HG03175 (cell line): ENCODE measurements around the gene TANGO2.

Source experiments
- ATAC-seq: cut with Tn5 transposase; IDR thresholded peaks from one replicate; pipeline ENCODE4 v1.9.1; 2021; ENCODE audit warnings: mild to moderate bottlenecking, moderate library complexity; ENCODE audit not compliant: unreplicated experiment

Gene TANGO2

DNA sequence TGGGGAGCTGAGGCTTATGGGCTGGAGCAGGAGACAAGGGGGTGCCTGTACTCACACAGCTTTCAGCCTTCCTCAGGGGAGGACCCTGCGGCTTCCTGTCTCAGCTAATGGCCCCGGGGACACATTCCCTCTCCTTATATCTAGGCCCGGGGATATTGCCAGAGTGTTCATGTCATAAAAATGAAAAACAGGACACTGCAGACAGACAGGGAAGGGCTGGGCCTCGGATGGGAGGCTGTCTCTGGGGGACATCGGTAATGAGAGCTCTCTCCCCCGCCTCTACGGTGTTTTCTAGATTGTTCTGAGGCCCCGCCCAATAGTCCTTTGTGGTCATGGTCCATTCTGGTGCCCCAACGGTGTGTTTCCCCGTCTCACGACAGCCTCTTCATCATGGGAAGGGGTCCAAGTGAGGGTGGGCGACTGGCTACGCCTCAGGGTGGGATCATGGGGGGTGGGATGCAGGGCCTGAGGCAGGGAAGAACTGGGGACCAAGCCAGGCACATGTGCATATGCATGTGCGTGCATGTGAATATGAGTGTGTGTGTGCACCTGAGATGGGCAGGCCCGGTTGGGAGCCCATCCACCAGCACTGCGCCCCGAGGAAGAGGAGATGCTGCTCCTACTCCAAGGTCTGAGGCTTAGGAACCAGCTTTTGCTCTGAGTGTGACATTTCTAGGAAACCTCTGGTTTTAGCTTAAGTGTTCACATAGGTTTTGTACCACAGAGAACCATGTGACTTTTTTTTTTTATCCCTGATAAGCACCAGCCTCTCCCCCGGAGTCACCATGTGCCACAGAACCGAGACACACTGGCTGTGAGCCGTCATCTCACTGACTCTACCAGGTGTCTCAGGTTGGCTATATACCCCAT lies 9.6 kb upstream of the TANGO2 start:
- no peak for ATAC-seq

DNA sequence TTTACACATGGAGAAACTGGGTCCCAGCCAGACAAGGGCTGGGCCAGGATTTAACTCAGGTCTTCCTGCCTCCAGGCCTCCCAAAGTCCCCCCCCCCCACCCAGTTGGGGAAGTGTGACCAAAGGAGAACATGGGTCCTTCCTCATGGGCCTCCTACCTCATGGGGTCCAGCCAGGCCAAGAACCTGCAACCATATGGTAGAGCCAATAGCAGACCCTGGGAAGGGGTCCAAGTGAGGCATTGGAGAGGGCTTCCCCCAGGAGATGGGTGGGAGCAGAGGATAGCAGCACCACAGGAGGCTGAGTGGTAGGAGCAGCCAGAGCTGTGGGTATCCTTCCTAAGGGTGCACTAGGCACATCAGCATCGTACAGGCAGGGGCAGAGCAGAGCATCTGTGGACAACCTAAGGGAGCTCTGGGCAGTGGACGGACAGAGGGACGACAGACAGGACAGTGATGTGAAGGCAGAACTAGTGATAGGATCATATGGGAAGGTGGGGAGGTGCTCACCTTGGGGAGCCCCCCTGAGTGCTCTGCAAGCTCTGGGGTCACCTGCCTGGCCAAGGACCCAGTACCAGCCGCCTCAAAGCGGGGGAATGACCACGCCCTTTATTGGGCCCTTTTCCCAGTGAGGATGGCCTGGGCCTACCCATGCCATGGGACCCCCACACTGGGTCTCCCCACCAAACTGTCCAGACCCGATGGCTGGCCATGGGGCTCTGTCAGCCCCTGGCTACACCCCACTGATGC lies 8.7 kb upstream of the TANGO2 start:
- no peak for ATAC-seq

DNA sequence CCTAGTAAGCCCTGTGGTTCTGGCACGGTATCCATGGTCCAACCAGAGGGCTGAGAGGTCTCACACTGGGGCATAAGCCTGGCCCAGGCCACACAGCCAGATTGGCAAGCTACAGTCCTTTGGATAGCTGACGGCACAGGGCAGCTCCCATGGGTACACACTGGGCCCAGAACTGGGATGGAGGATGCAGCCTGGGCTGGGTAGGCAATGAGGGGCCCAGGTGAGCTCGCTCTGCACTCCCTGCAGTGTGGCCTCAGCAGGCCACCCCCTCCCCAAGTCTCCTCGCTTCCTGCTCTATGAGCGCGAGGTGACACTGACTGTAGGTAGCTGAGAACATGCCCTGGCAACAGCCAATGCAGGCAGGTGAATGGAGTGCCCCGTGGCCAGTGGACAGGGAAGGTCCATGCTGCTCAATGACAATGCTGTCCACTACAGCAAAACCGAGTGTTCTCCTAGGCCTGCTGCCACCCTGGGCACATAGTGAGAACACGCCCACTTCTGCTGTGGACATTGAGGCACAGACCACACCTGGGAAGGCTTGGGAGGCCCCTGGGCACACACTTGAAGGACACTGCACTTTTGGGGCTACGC lies 8.1 kb upstream of the TANGO2 start:
- no peak for ATAC-seq

DNA sequence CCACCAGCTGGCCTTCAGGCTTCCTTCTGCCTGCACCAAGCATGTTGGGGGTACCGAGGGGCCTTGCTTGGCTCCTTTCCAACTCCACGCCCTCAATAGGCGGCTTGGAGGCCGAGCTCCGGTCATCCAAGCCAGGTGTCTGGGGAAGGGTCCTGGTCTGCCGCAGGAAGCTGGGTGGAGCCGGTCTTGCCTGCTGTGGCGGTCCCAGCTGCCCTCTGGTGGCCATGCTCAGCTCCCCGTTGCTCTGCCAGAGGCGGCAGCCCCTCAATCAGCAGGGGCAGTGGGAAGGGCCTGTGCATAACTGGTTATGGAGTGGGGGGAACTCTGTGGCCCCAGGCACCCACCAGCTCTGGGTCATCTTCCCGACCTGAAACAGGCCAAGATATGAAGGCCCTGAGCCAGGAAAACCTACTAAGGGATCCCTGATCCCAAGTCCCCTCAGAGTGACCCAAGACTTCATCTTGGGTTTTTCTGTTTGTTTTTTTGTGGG lies 7.5 kb upstream of the TANGO2 start:
- ATAC-seq, result no peak

DNA sequence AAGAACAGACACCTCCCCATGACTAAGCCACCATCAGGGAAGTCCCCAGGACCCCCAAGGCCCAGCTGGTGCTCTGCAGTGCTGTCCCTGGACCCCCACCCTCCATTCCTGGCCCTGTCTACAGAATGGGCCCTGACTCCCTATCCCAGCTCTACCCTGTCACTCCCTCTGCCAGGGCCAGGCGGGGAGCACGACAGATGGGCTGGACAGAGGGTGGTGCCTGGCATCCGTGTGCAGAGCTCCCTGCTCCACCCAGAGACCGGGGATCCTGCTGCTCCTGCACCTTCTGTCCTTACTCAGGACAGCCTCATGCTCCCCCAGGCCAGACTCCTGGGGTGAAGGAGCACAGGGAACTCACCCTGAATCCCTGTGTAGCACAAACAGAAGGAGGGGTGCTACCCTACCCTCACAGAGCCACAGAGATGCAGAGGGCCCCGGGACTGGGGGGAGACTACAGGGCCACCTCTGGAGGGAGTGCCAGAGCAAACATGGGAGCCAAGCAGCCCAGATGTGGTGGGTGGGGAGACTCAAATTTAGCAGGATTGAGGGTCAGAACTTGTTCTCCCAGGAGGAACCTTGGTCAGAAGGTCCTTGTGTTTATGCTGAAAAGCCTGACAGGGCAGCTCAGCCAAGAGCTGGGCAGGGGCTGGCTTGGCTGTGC lies 6.3 kb upstream of the TANGO2 start:
- ATAC-seq, result no peak

DNA sequence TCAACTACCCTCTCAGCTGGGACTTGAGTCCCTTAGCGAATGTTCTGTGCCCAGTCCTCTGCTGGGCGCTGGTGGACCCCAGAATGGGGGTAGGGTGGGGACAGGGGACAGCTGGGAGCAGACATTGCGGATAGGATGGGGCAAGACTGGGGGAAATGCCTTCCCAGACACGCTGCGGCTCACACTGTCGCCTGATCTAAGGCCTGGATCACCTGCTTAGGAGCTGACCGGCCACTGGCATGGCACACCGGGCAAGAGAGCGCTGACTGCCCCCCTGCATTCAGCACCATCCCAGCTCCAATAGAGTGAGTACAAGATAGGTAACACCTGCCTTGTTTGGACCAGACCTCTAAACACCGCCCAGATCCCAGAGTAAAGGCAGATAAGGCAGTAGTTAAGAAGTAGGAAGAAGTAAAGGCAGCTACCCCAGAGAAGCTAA lies 5.7 kb upstream of the TANGO2 start:
- ATAC-seq, result no peak

DNA sequence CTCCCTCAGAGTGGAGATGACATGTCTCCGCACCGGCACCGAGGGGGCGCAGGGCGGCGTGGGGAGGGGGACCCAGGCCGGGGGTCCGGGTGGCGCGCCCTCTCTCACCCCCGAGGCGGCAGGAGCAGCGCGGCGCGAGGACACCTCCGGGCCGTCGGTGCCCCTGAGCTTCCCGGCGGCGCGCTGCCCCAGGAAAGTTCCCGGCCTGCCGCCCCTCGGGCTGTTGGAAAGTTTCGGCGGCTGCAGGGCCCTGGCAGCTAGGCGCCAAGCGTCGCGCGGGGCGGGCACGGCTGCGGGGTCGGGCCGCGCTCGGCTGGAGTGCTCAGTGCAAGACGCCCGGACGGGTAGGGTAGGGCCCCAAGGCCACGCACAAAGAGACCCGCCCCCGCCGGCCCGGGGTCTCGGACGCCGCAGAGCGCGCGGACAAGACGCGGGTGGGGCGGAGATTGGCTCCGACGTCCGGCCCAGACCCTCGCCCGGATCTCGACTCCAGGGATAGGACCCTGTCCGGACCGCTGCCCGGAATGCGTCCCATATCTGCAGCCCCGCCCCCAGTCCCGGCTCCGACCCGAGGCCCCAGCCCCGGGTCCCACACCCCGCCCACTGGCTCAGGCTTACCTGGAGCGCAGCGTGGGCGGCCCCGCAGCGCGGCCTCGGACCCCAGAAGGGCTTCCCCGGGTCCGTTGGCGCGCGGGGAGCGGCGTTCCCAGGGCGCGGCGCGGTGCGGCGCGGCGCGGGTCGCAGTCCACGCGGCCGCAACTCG lies 4.8 kb upstream of the TANGO2 start:
- no peak for ATAC-seq

DNA sequence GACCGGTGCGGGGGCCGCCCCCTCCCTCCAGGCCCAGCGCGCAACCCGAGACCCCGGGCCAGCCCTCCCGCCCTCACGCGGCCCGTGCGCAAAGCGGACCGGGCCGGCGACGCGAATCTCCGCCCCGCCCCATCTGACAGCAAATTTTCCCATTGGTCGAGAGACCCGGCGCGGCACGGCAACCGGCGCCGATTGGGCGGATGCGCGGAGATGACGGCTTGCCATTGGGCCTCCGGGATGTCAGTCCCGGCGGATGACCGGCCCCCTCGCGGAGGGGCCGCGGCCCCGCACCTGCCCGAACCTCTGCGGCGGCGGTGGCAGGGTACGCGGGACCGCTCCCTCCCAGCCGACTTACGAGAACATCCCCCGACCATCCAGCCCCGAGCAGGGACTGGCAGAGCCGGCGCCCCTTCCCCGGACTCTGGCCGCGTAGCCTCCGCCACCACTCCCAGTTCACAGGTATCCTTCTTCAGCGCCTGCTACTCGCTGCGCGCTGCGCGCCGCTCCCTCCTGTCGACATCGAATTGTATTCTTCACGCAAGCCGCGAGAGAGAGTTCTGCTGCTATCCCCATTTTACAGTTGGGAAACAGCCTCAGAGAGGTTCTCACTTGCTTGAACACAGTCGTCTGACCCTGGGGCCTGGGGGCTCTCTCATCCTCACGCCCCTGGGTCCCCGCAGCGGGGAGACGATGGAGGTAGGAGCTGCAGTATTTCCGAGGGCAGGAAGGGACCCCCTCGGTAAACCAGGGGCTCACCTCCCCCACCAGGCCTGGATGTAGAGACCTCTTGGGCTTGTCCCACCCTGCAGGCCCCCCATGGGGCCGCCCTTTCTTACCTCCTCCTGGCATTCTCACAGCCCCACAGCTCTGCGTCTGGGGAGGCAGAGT lies 3.9 kb upstream of the TANGO2 start, which contains the start of gene ARVCF:
Gene ARVCF (minus strand): TSS at position 90 of the 888 bp plus-strand sequence. CDS start 26,029 bp downstream, outside the sequence.
- peak; percentile 59 for ATAC-seq

DNA sequence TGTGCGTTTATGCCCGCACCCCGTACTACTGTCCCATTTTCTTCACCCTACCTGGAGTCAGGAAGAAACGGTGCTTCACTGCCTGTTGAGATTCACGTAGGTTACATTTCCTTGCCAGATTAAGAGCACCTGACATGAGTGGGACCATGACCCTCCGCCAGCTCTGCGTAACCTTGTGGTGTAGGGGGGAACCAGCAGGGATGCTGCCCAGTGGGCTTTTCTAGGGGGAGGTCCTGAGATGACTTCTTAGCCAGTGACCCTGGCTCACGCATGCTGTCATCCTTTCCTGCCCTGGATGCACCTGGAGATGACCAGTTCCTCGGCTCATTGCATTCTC lies 3.3 kb upstream of the TANGO2 start:
- no peak for ATAC-seq

DNA sequence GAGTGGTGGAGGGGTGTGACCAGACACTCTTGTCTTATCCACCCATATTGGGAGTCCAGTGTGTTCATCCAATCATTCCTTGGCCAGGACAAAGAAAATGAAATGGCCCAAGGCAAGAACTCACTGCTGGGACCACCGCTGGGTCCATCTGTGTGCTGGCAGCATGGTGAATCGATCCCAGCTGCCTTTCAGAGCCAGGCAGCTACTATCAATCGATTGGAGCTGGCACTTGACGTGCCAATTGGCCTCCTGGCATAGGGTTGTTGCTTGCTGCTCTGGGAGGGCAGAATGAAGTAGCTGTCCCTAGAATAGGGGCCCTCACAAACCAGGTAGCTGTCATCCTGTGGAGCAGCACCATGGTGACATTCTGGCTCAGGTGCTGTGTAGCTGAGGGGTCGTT lies 2.9 kb upstream of the TANGO2 start:
- no peak for ATAC-seq

DNA sequence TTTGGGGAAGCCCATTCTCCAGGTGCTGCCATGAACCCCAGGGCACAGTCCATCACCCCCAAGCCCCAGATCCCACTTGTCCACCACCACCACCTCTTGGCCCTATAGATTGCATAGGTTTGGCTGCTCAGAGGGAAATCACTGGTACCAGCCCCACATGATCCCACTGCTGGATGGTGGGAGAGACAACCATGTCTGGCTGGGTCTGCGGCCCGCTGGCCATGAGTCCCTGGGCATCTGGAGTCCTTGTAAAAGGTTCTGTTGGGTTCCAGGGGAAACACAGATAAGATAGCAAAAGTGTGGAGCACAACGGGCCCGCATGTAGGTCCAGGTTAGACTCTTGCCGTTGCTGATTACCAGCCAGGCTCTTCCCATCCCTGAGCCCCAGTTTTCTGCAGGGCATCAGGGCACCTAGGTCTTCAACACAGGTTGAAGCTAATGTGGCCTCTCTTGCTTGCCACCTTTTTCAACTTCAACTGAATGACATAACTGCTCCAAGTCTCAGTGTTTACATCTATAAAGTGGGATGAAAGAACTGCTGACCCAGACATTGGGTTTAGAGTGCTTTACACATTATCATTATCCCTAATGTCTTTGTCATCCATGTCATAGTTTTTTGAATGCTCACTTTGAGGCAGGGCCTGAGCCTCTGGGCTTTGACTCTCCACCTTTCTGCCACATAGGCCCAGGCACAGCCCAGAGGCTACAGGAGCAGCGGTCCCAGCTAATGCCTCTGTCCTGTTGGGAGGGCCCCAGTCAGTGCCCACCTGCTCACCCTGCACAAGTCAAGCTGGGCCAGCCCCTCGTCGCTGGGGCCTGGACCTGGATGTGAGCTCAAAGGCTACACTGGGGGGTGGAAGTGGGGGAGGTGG lies 1.0 kb upstream of the TANGO2 start:
- no peak for ATAC-seq

DNA sequence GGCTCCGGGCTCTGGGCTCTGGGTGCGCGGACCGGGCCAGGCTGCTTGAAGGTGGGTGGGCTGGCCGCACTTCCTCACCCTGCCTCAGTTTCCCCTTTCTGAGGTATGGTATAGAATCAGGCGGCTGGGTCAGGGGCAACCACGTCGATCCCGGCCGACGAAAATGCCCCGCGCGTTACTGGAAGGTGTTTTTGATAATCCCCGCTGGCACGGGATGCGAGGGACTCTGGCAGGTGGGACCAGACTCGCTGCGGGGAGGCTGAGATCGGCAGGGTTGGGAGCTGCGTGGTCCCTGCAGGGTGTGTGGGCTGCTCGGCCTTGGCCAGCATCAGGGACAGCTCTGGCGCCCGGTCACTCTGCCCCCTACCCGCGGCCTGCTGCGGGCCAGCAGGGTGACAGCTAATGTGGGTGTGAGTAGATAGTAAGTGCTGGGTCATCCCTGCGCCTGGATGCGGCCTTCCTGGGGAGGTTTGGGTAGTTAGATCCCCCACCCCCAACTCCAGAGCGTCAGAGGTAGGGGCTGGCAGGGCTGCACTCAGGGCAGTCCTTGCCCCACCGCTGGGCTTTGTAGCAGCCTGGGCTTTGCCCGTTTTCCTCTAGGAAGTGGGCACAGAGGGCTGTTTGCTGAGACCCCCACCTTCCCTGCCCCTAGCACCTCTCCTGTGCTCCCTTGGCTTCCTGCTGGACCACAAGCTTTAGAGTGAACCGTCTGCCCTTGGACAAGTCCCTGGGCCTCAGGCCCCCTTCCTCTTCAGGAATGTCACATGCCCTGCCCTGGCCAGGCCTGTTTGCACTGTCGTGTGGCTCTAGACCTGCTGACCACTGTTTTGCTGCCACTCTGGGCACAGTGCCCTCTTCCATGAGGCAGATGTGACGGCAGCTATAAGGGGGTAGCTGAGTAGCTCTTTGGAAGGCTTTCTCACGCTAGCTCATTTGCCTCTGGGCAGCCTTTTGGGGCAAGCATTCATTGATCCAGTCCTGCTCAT lies 579 bp downstream of the TANGO2 start:
- peak; percentile 4 for ATAC-seq

DNA sequence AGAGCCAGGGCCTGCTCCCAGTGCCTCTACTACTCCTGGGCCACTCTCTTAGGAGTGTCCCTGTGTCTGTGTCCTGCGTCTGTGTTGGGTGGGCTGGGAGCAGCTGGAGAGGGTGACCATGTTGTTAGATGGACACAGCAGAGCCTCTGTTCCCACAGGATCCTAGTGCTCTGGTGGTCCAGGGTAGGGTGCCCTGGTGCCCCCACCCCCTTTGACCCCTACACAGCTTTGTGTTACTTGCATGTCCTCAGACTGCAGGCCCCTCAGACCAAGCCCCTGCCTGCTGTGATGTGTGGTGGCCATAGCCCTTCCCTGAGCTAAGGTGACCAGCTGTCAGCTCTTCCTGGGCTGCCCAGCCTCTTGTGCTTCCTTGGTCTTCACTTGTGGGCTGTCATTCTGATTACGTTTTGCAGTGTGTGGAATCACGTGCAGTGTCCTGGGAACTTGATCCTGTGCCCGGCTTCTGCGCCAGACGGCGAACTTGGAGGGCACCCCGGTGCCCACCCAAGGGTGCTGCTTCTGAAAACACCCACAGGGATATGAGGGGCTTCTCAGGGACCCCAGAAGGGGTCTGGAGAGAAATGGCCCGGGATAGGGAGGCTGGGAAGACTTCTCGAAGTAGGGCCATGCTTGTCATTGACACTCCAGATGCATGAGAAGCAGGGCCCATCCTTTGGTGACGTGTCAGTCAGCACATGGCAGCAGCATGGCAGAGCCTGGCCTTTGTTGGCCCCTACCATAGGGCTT lies 1.5 kb downstream of the TANGO2 start:
- ATAC-seq, result no peak

DNA sequence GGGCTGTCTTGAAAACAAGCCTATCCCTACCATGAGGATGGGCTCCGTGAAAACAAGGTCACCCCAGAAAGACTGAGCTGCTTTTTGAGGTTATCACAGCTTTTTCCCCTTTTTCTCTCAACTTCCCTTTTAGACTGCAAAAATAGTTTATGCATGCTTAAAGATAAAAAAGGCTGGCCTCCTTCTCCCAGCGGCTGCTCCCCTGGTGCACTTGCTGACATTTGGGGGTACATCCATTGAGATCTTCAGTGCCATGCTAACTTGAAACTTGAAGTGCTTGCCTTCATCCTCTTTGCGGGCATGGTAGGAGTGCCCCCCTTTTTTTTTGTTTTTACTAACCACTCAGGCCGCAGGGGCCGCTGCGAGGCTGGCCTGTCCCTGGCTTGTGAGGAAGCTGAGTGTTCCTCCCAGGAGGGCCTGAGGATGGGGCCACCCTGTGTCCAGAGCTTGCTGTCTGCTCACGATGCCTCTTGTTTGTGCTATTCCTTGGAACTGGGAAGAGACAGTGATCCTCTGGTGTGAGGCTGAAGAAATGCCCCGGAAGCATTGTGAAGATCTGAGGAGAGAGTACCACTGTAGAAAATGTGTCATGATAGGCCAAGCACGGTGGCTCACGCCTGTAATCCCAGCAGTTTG lies 2.2 kb downstream of the TANGO2 start:
- ATAC-seq, result no peak

DNA sequence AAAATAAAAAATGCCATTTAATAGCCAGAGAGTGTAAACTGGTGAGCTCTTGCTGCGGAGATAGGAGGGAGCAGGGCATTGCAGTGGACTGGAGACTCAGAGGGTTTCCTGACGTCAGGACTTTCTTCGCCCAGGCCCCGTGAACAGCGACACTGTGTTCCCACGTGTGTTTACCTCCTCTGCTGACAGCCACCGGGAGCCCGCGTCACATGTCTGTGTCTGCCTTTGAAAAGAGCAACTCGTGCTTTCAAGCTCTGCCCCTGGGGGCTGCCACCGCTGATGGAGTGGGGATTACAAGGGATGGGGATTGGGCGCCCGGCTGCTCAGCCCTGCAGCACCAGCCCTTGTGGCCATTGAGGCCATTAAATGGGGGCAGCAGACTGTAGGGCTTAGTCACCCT lies 3.3 kb downstream of the TANGO2 start:
- ATAC-seq, result no peak
